CD4-positive, alpha-beta T cell treated with Interferon gamma for 1 hour (primary cell): ENCODE measurements around the gene STRIP2.
"Not testable (repeated sequence)": the region's sequence is repeated elsewhere in the genome, so short reads cannot be mapped to it uniquely, and the experiment has no call there.

Experiments used
- DNase-seq: peaks from one replicate; pipeline ENCODE4 v3.0.0-alpha.2; 2020

The STRIP2 gene

GRCh38 chr7:129433847-129434674, at the start of gene STRIP2:
TSS of gene STRIP2 (plus strand) at chr7:129434432. CDS start at chr7:129434473, 41 bp downstream.
- DNase-seq: peak; percentile 83

GRCh38 chr7:129385116-129385515, 49.1 kb upstream of the STRIP2 start:
- DNase-seq: no peak

- DNase-seq: no peak
Observed at GRCh38 chr7:129385598-129385997, 48.6 kb upstream of the STRIP2 start.

GRCh38 chr7:129386506-129386905, 47.7 kb upstream of the STRIP2 start:
- DNase-seq: no peak

- DNase-seq: no peak
Observed at GRCh38 chr7:129387537-129387936, 46.7 kb upstream of the STRIP2 start.

- no peak for DNase-seq
Observed at GRCh38 chr7:129388333-129389098, 45.7 kb upstream of the STRIP2 start.

GRCh38 chr7:129389829-129390228, 44.4 kb upstream of the STRIP2 start:
- DNase-seq: no peak

- DNase-seq: no peak
Observed at GRCh38 chr7:129390314-129390713, 43.9 kb upstream of the STRIP2 start.

- DNase-seq: no peak
Observed at GRCh38 chr7:129391546-129392171, 42.6 kb upstream of the STRIP2 start.

- no peak for DNase-seq
Observed at GRCh38 chr7:129393255-129393654, 41.0 kb upstream of the STRIP2 start.

- DNase-seq: no peak
Observed at GRCh38 chr7:129394101-129394500, 40.1 kb upstream of the STRIP2 start.

GRCh38 chr7:129394982-129395914, 39.0 kb upstream of the STRIP2 start:
- DNase-seq: no peak

GRCh38 chr7:129401228-129401966, 32.8 kb upstream of the STRIP2 start:
- peak; percentile 4 for DNase-seq

- DNase-seq: no peak
Observed at GRCh38 chr7:129401967-129402860, 32.0 kb upstream of the STRIP2 start.

- no peak for DNase-seq
Observed at GRCh38 chr7:129405527-129405926, 28.7 kb upstream of the STRIP2 start.

- not testable (repeated sequence) for DNase-seq
Observed at GRCh38 chr7:129410238-129410637, 24.0 kb upstream of the STRIP2 start.

GRCh38 chr7:129412501-129412900, 21.7 kb upstream of the STRIP2 start:
- DNase-seq: no peak

- no peak for DNase-seq
Observed at GRCh38 chr7:129417073-129417472, 17.2 kb upstream of the STRIP2 start.

GRCh38 chr7:129421717-129422250, 12.4 kb upstream of the STRIP2 start:
- DNase-seq: no peak

- no peak for DNase-seq
Observed at GRCh38 chr7:129422727-129423126, 11.5 kb upstream of the STRIP2 start.
